Measurements from ENCODE around the gene ZKSCAN8.

- TF ChIP-seq CTCF (IDR thresholded peaks at IDR 0.05) (no peak), EZH2 (IDR thresholded peaks at IDR 0.05; ENCODE audit: borderline replicate concordance, insufficient read depth, low read depth, low read length, poor library complexity, severe bottlenecking) (no peak)
Measured at GRCh38 chr6:28117386-28118050, 24.2 kb upstream of the ZKSCAN8 start.
